Measurements from ENCODE around the gene CPZ.

The CPZ gene

GRCh38 chr4:8655411-8656184, 63.0 kb downstream of the CPZ start:
- no peak for ATAC-seq

DNA sequence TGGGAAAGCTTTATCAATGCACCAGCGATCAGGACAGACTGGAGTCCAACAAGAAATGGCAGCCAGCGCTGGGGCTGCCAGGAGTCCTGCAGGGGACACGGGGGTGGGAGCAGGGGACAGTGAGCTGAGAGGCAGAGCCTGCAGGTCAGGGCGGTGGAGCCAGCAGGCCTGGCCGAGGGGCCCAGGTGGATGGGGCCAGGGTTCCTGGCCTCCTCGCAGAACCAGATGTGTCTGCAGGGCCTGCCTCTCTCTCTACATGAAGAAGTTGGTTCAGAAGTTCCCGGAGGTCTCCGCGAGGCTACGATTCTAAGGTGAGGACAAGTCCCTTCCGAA, 63.6 kb downstream of the CPZ start:
- ATAC-seq, result no peak

DNA sequence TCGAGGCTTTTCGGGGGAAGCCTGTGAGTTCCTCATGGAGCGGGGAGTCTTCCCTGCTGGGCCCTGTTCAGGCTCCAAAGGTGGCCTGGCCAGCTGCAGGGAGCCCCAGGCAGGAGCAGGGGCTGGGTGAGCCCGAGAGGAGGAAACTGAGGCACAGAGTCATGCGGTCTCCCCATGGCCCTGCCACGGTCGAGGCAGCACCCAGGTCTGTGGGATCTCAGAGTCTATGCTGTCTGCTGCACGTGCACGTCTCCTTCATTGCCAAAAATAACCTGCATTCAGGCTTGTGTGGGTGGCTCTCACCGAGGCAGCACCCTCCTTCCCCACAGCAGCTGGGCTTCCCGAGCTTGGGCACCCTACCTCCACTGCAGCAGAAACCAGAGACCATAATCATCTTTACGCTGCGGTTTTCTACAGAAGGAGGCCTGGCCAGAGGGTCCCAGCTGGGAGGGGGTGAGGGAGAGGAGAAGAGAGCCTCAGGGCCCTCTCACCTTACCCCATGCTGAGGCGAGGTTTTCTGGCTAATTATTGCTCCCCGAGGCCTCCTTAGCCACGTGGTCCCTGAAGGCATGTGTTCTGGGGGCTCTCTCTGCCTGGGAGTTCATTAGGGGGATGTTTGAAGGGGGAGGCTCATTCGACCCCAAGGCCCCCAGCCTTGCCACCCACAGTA, 64.3 kb downstream of the CPZ start:
- ATAC-seq, result no peak

DNA sequence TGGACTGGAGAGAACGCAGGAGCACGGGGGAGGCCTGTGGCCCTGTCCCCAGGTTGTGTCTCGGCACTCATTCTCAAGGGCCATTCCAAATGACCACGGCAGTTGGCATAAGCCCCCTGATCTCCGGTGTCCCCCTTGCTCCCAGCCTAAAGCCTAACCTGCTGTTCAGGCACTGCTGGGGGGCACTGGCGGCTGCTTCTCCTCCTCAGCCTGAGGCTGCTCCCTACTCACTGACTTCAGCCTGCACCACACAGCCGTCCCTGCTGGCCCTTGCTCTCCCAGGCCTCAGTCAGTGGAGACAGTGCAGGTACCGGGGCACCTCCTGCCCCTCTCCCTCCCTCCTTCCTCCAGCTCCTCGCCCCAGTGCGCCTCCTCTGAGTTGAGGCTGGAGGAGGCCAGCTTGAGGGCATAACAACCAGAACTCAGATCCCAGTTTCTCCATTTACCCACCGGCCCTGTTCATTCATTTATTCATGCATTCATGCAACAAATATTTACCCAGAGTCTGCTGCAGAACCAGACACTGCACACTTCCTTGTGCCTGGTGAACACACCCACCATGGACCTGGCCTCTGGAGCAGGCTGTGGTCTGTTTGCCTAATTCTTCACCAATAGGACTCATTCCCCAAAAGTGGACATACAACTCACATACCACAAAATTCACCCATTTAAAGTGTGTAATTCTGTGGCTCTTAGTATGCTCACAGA, 65.0 kb downstream of the CPZ start:
- no peak for ATAC-seq

DNA sequence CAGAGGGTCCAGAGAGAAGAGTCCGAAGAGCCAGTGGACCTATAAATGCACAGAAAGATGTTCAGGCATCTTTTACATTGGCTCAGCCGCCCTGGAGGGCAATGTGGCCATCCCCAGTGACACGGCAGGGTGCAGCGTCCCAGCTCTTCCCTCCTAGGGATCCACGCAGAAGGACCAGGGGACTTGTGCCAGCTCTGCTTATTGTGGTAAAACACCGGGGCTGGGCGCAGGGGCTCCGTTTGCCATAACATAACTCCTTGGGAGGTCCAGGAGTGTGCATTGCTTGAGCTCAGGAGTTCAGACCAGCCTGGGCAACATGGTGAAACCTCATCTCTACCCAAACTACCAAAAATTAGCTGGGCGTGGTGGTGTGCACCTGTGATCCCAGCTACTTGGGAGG, 70.2 kb downstream of the CPZ start:
- no peak for ATAC-seq

GRCh38 chr4:8664031-8664805, 71.7 kb downstream of the CPZ start:
- ATAC-seq, result no peak

GRCh38 chr4:8664976-8665375, 72.4 kb downstream of the CPZ start:
- no peak for ATAC-seq

DNA sequence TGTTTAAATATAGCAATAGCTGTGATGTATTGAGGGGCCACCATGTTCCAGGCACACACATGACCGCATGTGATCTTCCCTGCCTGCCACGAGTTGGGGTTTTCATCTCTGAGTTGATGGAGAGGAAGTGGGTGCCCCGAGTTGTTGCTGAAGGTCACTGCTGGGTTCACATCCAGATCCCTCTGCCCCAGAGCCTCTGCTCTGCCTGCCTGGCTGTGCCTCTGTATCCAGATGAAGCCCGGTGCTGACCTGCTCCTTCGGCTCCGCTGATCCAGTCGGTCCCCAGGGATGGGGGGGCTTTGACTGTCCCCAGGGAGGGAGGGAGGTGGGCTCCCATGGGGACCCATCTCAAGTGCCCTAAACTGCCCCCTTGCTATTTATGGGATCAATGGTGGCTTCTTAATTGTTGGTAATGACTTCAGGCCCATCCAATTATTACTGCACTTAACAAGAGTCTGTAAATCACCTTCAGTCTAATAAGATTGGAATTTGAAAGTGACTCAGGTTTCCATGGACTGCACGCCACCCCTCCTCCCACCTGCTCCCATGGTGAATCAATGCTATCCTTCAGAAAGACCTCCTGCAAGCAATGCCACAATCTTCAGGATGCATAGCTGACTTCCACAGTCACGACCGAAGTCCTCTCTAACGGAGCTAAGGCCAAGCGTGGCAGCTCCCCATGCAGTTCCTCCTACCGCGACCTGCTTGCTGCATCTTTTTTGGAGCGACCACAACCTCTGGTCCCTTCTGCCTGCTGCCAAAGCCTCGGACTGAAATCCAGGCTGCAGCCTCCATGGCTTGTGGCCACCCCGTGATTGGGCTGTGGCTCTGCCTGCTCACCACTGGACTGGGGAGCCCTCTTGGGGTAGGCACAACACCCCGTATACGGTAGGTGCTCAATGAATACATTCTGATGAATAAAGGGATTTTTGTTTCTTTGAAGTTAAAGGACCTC, 73.1 kb downstream of the CPZ start:
- ATAC-seq, result no peak

DNA sequence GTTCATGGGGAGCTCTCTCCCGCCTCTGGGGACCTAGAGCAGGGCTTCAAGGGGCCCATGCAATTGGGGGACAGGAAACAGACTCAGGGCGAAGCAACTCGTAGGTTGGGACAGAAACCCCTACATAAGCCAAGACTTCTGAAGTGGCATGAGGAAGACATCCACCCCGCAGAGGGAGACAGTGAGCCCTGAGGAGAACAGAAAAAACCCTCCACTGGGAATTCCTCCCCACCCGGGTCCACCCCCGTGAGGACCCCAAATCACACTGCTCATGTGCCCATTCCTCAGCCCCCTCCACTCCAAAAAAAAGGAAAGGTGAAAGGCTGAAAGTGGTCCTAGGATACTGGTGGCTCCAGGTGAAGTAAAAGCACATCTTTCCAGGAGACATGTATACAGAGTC, 74.0 kb downstream of the CPZ start:
- ATAC-seq, result no peak
